ENCODE measurements around the gene TNFSF8.
A peak's percentile ranks its signal among the peaks of the same experiment; 100 is the strongest.

Gene TNFSF8

GRCh38 chr9:114968671-114969070 is 38.3 kb upstream of the TNFSF8 start:
- H4K91ac ChIP-seq (ENCODE audit: low read depth, low read length), result no peak overlapping the region

GRCh38 chr9:114965564-114965963 is 35.2 kb upstream of the TNFSF8 start:
- Histone ChIP-seq H3K79me1 (ENCODE audit: low read length) (peaks cover 7% of the 10 kb centered on the region), H3K36me3 (ENCODE audit: control insufficient read depth in 1 of 2, insufficient read depth in 2 of 2, low read length in 2 of 2) (peaks cover 0 to 1% of the 10 kb centered on the region in 2 experiments), H3K18ac (ENCODE audit: low read length) (no peak overlapping the region), H2BK12ac (ENCODE audit: low read length) (no peak overlapping the region), H3K79me2 (ENCODE audit: control insufficient read depth, insufficient read depth, low read length, poor library complexity) (no peaks in the 10 kb centered on the region), H4K12ac (ENCODE audit: low read depth, low read length) (no peak overlapping the region), H3K4me3 (ENCODE audit: low read depth, low read length) (no peak overlapping the region), H3K9me3 (ENCODE audit: insufficient read depth, low read depth, low read length) (no peaks in the 10 kb centered on the region), H2BK120ac (ENCODE audit: insufficient read depth, low read length, poor library complexity) (no peak overlapping the region), H3K4me1 (ENCODE audit: control insufficient read depth in 1 of 2, insufficient read depth in 2 of 2, low read length in 2 of 2) (peaks cover 4 to 7% of the 10 kb centered on the region in 2 experiments), H2BK5ac (ENCODE audit: low read depth, low read length, poor library complexity) (no peak overlapping the region), H3K27ac (ENCODE audit: low read depth, low read length) (peak overlapping the region; percentile 34), H3K9ac (ENCODE audit: low read length) (no peak overlapping the region), H2AFZ (ENCODE audit: insufficient read depth, low read length, poor library complexity) (no peak overlapping the region), H3K14ac (ENCODE audit: low read length) (no peak overlapping the region), H2AK5ac (ENCODE audit: low read length) (no peak overlapping the region), H4K8ac (ENCODE audit: low read depth, low read length) (no peak overlapping the region), H3K23ac (ENCODE audit: low read length) (no peak overlapping the region), H4K91ac (ENCODE audit: low read depth, low read length) (no peak overlapping the region), H3K4ac (ENCODE audit: low read depth, low read length) (no peak overlapping the region), H3K27me3 (ENCODE audit: insufficient read depth, low read length) (no peaks in the 10 kb centered on the region), H3K4me2 (ENCODE audit: low read length) (no peak overlapping the region)
- no CpG with 5 or more reads among the region's 1 CpG for WGBS (ENCODE audit: extremely low coverage, insufficient coverage, insufficient read length)
- DNase-seq, result no peak

More at GRCh38 chr9:114968671-114969070, 38.3 kb upstream of the TNFSF8 start:
- H2BK12ac ChIP-seq (ENCODE audit: low read length), result no peak overlapping the region
- no peak overlapping the region for H3K4me3 ChIP-seq (ENCODE audit: low read depth, low read length)
- no peak overlapping the region for H2BK5ac ChIP-seq (ENCODE audit: low read depth, low read length, poor library complexity)
- no peak overlapping the region for H3K23ac ChIP-seq (ENCODE audit: low read length)
- no peaks in the 10 kb centered on the region for H3K27me3 ChIP-seq (ENCODE audit: insufficient read depth, low read length)
- H3K9ac ChIP-seq (ENCODE audit: low read length), result no peak overlapping the region
- H2AFZ ChIP-seq (ENCODE audit: insufficient read depth, low read length, poor library complexity), result no peak overlapping the region
- H3K4ac ChIP-seq (ENCODE audit: low read depth, low read length), result no peak overlapping the region
- peaks cover 4 to 7% of the 10 kb centered on the region in 2 experiments for H3K4me1 ChIP-seq (ENCODE audit: control insufficient read depth in 1 of 2, insufficient read depth in 2 of 2, low read length in 2 of 2)
- no peaks in the 10 kb centered on the region for H3K36me3 ChIP-seq (ENCODE audit: control insufficient read depth in 1 of 2, insufficient read depth in 2 of 2, low read length in 2 of 2)
- H3K79me2 ChIP-seq (ENCODE audit: control insufficient read depth, insufficient read depth, low read length, poor library complexity), result no peaks in the 10 kb centered on the region
- H3K9me3 ChIP-seq (ENCODE audit: insufficient read depth, low read depth, low read length), result no peaks in the 10 kb centered on the region
- no peak overlapping the region for H3K18ac ChIP-seq (ENCODE audit: low read length)
- no peak overlapping the region for H4K12ac ChIP-seq (ENCODE audit: low read depth, low read length)
- H3K14ac ChIP-seq (ENCODE audit: low read length), result no peak overlapping the region
- peak overlapping the region; percentile 80 for H3K27ac ChIP-seq (ENCODE audit: low read depth, low read length)
- peaks cover 7% of the 10 kb centered on the region for H3K79me1 ChIP-seq (ENCODE audit: low read length)
- no peak overlapping the region for H4K8ac ChIP-seq (ENCODE audit: low read depth, low read length)
- no peak overlapping the region for H3K4me2 ChIP-seq (ENCODE audit: low read length)
- no CpG with 5 or more reads among the region's 1 CpG for WGBS (ENCODE audit: extremely low coverage, insufficient coverage, insufficient read length)
- no peak overlapping the region for H2AK5ac ChIP-seq (ENCODE audit: low read length)
- H2BK120ac ChIP-seq (ENCODE audit: insufficient read depth, low read length, poor library complexity), result no peak overlapping the region
- peak in 1 of 2 donors; percentile 43 for DNase-seq

GRCh38 chr9:114962809-114963208 is 32.4 kb upstream of the TNFSF8 start:
- Histone ChIP-seq H4K12ac (ENCODE audit: low read depth, low read length) (no peak overlapping the region), H3K14ac (ENCODE audit: low read length) (no peak overlapping the region), H3K9ac (ENCODE audit: low read length) (no peak overlapping the region), H3K4me1 (ENCODE audit: control insufficient read depth in 1 of 2, insufficient read depth in 2 of 2, low read length in 2 of 2) (peaks cover 2 to 4% of the 10 kb centered on the region in 2 experiments), H2BK5ac (ENCODE audit: low read depth, low read length, poor library complexity) (no peak overlapping the region), H3K9me3 (ENCODE audit: insufficient read depth, low read depth, low read length) (no peaks in the 10 kb centered on the region), H4K91ac (ENCODE audit: low read depth, low read length) (no peak overlapping the region), H2AFZ (ENCODE audit: insufficient read depth, low read length, poor library complexity) (no peak overlapping the region), H3K4ac (ENCODE audit: low read depth, low read length) (no peak overlapping the region), H2BK12ac (ENCODE audit: low read length) (no peak overlapping the region), H3K27ac (ENCODE audit: low read depth, low read length) (no peak overlapping the region), H3K18ac (ENCODE audit: low read length) (no peak overlapping the region), H2BK120ac (ENCODE audit: insufficient read depth, low read length, poor library complexity) (no peak overlapping the region), H4K8ac (ENCODE audit: low read depth, low read length) (no peak overlapping the region), H3K23ac (ENCODE audit: low read length) (no peak overlapping the region), H3K27me3 (ENCODE audit: insufficient read depth, low read length) (no peaks in the 10 kb centered on the region), H3K4me3 (ENCODE audit: low read depth, low read length) (no peak overlapping the region), H2AK5ac (ENCODE audit: low read length) (no peak overlapping the region), H3K4me2 (ENCODE audit: low read length) (no peak overlapping the region), H3K36me3 (ENCODE audit: control insufficient read depth in 1 of 2, insufficient read depth in 2 of 2, low read length in 2 of 2) (peaks cover 0 to 1% of the 10 kb centered on the region in 2 experiments), H3K79me2 (ENCODE audit: control insufficient read depth, insufficient read depth, low read length, poor library complexity) (no peaks in the 10 kb centered on the region), H3K79me1 (ENCODE audit: low read length) (peaks cover 2% of the 10 kb centered on the region)
- DNase-seq, result no peak
- WGBS (ENCODE audit: extremely low coverage, insufficient coverage, insufficient read length), result no CpG with 5 or more reads among the region's 7 CpGs

- H3K27me3 ChIP-seq (ENCODE audit: insufficient read depth, low read length), result no peaks in the 10 kb centered on the region
- peaks cover 2 to 4% of the 10 kb centered on the region in 2 experiments for H3K4me1 ChIP-seq (ENCODE audit: control insufficient read depth in 1 of 2, insufficient read depth in 2 of 2, low read length in 2 of 2)
- H2AK5ac ChIP-seq (ENCODE audit: low read length), result no peak overlapping the region
- H3K27ac ChIP-seq (ENCODE audit: low read depth, low read length), result no peak overlapping the region
- H3K18ac ChIP-seq (ENCODE audit: low read length), result no peak overlapping the region
- H3K4ac ChIP-seq (ENCODE audit: low read depth, low read length), result no peak overlapping the region
- H2BK120ac ChIP-seq (ENCODE audit: insufficient read depth, low read length, poor library complexity), result no peak overlapping the region
- no peak overlapping the region for H3K4me2 ChIP-seq (ENCODE audit: low read length)
- no peak overlapping the region for H3K14ac ChIP-seq (ENCODE audit: low read length)
- no peaks in the 10 kb centered on the region for H3K79me2 ChIP-seq (ENCODE audit: control insufficient read depth, insufficient read depth, low read length, poor library complexity)
- no peak overlapping the region for H4K12ac ChIP-seq (ENCODE audit: low read depth, low read length)
- no CpG with 5 or more reads among the region's 3 CpGs for WGBS (ENCODE audit: extremely low coverage, insufficient coverage, insufficient read length)
- peaks cover 2% of the 10 kb centered on the region for H3K79me1 ChIP-seq (ENCODE audit: low read length)
- H3K23ac ChIP-seq (ENCODE audit: low read length), result no peak overlapping the region
- H3K4me3 ChIP-seq (ENCODE audit: low read depth, low read length), result no peak overlapping the region
- DNase-seq, result no peak
- H3K36me3 ChIP-seq (ENCODE audit: control insufficient read depth in 1 of 2, insufficient read depth in 2 of 2, low read length in 2 of 2), result peaks cover 0 to 1% of the 10 kb centered on the region in 2 experiments
- H4K8ac ChIP-seq (ENCODE audit: low read depth, low read length), result no peak overlapping the region
- no peaks in the 10 kb centered on the region for H3K9me3 ChIP-seq (ENCODE audit: insufficient read depth, low read depth, low read length)
- H2BK5ac ChIP-seq (ENCODE audit: low read depth, low read length, poor library complexity), result no peak overlapping the region
- H2BK12ac ChIP-seq (ENCODE audit: low read length), result no peak overlapping the region
- no peak overlapping the region for H3K9ac ChIP-seq (ENCODE audit: low read length)
- H4K91ac ChIP-seq (ENCODE audit: low read depth, low read length), result no peak overlapping the region
- no peak overlapping the region for H2AFZ ChIP-seq (ENCODE audit: insufficient read depth, low read length, poor library complexity)
Measured at GRCh38 chr9:114960276-114960675, 29.9 kb upstream of the TNFSF8 start.
